Renal cortical epithelial cell (primary cell): ENCODE data around the gene BAIAP2L1. TPM values are rescaled to one million over a fixed set of nuclear protein-coding genes. Genes with fewer than 3 reads are reported as not detected.

Source experiments
- DNase-seq: peaks from one replicate; pipeline ENCODE4 v3.0.0-alpha.2; 2011; ENCODE audit warnings: low read depth
- total RNA-seq: library from RNA; depleted of rRNA; stranded (reverse); fragments of >200 nt; gene quantifications from 2 replicates; pipeline ENCODE4 v1.2.3, GENCODE V29; 2014

BAIAP2L1 gene
- total RNA-seq, 1 donor from 2014 or later, result 25.8 TPM

DNA sequence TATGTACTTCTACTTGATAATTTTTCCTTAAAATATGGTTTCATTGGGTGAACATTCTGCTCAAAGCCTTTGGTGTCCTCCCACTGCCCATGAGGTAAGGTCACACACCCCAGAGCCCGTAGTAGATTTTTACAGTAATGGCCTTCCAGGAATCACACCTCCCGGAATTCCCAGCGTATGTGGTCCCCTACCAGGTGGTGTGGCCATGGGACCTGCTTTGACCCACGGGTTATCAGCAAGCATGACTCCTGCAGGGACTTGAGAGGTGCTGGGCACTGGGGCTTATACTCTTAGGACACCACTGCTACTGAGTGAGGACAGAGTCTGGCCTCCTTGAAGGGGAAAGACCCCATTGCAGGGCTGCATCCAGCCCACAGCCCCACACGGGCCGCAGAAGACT lies 42.2 kb downstream of the BAIAP2L1 start:
- no peak for DNase-seq

DNA sequence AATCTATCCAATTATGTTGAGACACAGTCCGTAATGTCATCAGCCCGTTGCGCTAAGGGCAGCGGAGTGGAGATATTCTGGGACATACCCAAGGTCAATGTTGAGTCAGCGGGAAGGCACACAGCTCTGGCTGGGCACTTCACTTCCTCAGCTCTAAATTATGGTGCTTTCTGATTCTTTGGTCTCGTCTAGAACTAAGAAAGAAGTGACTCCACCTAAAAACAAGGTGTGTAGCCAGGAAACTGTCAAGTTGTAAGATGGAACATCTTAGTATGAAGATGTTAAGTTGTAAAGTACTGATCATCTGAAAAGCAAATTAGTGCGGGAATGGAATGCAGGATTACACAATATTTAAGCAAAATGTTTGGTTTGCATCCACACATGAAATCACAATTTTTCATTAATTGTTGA lies 43.1 kb downstream of the BAIAP2L1 start:
- DNase-seq, result peak; percentile 53

DNA sequence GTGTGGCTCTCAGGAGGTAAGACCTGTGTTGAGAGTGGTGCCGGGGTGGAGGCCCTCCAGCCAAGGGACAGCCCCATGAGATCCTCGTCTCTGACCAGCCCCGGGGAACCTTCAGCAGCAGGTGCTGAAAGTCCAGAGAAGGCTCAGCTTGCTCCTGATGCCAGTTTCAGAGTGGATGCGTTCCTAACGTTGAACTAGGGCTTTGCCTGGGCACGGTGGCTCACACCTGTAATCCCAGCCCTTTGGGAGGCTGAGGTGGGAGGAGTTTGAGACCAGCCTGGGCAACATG lies 45.7 kb downstream of the BAIAP2L1 start:
- DNase-seq, result no peak

DNA sequence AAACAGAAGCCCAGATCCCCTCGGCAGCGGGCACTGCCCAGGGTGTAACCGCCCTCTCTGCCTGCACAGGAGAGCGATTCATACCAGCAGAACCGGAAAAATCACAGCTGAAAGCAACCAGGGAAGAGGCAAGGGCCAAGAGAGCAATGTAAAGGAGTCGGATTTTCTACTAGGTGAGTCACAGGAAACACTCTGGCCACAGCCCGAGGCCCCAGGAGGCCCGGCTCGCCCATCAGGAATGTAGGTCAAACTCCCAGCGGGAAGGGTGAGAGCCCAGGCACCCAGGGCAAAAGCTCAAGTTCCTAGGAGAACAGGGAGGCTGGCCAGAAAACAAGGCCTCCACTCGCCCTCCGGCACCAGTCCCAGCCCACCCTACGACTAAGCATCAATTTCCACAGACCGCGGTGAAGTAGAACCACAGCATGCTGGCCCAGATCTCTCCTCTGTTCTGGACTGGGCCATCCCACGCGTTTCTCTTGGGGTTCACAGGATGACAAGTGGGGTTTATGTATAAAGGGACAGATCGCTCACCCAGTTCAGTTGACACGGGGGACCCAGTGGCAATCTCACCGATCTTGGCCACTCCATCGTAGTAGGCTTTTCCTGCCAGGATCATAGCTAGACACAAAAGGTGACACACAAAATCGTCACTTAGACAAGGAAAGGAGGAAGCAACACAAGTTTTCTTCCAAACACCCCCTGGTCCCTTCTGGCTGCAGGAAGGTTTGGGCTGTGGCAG lies 46.2 kb downstream of the BAIAP2L1 start:
- DNase-seq, result peak; percentile 90

DNA sequence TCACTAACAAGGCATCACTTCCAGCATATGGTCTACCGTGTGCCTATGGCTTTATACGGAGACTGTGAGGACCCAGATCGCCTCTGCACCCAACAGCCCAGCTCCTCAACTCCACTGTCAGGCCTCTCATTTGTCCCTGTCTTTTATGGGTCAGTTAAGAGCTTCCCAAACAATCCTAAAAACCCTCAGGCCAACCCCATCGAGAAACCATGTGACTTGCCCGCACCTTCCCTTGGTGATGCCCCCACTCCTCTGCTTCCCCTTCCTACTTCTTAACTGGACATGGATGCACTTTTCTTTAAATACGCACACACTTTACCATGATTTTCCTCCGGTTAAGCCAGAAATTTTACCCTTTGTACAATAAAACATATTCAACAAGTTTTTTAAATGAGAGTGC lies 46.8 kb downstream of the BAIAP2L1 start:
- no peak for DNase-seq

DNA sequence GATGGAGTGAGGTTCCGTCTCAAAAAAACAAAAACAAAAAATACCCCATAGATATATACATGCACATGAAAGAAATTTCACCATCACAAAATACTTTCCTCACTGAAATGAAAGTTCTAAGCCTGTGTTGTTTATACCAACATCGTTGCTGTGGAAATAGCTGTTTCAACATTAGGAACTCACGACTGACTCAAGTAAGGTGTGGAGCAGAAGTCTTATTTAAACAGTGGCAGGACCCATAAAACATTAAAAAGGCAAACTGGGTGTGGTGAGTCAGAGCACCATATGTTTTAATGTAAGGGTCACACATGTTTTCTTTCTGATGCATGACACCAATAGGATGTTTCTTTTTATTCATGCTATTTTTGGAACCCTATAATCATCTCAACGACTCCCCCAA lies 48.3 kb downstream of the BAIAP2L1 start:
- DNase-seq, result peak; percentile 84

DNA sequence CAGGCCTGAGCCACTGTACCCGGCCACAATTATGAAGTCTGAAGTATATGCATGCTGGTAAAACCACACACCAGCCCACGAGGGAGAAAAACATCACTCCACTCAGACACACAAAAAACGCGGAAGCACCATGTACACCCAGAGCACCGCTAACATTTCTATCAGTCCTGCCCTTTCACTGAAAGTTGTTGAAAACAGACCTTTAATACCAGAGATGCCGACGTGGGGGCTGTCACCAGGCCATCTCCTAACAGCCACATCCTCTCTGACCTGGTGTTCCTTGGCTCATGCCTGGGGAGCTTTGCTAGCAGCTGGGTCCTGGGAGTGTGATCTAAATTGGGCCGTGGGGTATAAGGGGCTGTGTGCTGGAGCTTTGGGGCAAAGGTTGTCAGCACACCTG lies 49.8 kb downstream of the BAIAP2L1 start:
- DNase-seq, result no peak

DNA sequence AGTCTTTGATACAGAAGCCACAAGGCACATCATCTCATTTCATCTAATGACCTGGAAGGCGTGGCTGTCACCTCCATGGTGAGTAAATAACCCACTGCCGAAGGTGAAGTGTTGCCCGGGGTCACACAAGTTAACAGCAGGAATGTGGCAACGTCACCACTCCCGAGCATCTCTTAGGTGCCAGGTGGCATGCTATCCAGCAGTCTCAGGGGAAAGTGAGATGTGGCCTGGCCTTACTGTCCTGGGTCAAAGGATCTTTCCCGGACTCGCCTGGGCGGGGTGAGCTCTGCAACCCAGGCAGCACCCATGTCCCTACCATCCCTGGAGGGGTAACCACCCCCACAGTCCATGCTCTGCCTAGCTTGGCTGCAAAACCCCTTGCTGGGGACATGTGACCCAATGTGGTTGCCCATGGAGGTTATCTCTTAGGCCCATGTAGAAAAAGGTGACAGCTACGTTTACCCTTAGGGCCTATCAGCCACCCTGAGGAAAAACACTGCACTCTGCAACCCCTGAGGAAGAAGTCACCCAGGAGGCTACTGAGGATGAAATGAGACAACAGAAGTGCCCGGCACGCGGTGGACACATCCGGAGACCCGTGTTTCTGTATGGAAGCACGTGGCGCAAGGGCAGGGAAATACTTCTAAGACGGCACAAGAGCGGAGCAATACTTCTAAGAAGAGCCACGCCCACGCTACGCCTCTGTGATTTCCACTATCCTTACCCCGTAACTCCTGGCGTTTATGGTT lies 52.0 kb downstream of the BAIAP2L1 start:
- peak; percentile 33 for DNase-seq

DNA sequence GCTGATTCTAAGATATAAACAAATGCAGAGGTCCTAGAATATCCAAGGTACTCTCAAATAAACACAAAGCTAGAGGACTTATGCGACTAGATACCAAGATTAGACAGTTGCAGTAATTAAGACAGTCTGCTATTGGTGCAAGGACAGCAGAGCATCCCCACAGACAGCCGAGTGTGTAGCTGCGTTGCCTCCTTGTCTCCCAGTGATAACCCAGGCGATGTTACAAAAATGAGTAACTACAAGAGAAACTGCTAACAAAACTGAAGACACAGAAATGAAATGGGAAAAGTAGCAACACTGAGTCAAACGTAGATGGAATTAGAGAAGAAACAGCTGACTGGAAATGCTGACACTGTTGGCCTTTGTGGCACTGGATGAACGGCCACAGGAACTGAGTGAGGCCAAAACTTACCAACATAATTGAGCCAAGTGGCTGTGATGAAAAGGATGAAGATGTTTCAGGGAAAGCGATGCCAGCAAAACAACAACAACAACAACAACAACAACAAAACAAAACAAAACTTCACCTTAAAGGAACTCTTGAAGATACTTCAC lies 54.3 kb downstream of the BAIAP2L1 start:
- DNase-seq, result no peak

DNA sequence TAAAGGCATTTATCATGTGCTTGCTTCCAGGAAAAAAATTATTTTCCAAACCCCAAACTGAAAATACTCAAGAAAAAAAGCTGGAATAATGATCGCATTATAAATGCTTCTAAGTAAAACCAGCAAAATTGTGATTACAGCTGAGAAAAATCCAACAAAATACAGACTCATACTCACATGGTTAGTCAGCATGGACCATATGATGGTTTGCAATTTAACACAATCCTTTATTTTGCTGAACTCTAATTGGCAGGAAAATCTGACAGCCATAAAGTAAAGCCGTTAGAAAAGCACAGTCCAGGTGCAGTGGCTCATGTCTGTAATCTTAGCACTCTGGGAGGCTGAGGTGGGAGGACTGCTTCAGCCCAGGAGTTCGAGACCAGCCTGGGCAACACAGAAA lies 59.8 kb downstream of the BAIAP2L1 start:
- DNase-seq, result peak; percentile 43

DNA sequence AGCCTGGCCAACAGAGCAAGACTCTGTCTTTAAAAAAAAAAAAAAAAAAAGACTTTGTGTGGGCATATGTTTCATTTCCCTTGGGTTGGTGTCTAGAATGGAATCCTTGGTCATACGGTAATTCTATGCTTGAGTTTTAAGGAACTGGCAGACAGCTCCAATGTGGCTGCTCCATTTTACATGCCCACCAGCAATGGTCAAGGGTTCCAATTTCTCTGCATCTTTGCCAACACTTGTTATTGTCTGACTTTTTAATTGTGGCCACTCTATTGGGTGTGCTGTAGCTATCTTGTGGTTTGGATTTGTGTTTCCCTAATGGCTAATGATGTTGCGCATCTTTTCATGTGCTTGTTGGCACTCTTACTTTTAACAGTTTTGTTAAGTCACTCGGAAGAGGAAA lies 61.8 kb downstream of the BAIAP2L1 start:
- DNase-seq, result no peak

DNA sequence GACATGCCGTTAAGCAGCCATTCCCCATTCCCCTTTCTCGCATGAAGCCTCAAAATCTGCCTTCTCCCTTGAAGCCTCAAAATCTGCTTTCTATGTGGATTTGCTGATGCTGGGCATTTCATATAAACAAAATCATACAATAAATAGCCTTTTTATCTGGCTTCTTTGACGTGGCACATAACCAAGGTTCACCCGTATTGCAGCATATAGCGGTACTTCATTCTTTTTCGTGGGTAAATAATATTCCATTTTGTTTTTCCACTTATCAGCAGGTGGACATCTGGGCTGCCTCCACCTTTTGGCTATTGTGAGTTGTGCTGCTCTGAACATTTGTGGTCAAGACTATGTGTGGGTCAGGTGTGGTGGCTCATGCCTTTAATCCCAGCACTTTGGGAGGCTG lies 62.4 kb downstream of the BAIAP2L1 start:
- no peak for DNase-seq

DNA sequence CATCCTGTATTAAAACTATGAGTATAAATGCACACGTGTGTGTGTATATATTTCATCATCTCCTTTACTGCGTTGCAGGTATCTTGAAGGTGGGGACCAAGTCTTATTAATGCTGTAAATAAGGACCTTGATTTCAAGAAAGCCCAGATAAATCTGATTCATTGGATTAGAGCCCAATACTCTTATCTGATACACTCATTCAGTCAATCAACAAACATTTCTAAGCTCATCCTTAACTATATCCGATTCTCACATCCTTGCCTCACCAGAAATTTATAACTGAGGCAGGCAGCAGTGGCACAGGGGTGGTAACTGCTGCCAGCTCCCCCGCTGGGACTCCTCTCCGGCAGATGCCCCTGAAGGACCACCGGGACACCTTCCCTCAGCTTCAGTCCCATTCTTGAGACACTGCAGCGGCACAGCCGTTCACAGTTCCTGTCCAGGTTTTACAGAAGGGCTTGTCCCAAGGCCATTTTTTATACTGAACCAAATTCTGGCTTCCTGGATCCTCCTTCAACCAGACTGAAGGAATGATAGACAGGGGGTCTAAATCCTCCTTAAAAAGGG lies 65.4 kb downstream of the BAIAP2L1 start:
- no peak for DNase-seq

DNA sequence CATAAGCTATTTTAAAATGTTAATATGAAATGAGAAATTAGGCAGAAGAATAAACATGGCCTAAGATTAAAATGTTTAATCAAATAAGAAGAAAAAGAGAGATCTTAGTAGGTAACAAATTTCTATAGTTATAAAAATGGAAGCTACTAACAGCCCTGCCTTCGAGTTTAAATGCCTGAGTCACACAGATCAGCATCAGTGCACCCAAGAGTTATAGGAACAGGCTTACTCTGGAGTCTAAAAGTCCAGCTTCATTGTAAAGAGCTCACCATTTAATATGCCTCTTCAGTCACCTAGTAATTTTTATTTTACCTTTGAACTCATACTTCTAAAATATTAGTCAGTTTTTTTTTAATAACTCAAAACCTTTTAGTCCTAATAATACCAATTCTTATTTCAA lies 66.8 kb downstream of the BAIAP2L1 start:
- DNase-seq, result peak; percentile 46

DNA sequence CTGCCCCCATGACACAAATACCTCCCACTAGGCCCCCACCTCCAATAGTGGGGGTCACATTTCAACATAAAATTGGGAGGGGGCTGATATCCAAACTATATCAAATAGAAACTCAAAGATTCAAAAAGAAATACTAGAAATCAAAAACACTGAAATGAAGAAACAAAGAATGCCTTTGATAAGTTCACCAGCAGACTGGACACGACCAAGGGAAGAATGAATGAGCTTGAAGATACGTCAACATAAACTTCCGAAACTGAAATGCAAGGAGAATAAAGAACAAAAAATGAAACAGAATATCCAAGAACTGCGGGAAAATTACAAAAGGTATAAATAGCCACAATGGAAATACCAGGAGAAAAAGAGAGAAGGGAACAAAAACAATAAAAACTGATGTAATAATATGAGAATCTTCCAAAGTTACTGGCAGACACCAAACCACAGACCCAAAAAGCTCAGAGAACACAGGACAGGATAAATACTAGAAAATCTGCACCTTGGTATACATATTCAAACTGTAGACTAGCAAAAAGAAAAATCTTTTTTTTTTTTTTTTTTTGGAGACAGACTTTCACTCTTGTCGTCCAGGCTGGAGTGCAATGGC lies 69.9 kb downstream of the BAIAP2L1 start:
- no peak for DNase-seq

DNA sequence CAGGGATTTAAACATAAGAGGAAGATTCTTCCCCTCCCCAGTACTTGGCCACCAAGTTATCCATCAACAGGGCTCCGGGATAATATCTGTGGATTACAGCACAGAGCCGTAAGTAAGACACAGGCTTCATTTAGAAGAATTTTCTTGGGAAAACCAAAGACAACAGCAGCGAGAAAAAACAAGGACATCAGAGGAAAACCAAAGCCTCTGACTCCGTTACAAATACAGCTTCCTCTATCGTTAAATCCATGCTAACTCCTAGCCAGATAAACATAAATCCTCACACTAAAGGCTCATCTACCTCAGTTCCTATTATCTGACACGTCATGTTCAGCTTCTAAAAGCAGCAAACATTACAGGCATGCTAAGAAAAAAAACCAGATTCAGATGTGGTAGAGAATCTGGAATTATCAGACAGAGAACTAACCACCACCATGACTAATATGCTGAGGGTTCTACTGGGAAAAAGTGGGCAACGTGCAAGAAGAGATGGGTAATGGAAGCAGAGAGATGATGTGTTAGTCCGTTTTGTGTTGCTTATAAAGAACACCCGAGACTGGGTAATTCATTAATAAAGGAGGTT lies 71.0 kb downstream of the BAIAP2L1 start:
- no peak for DNase-seq

DNA sequence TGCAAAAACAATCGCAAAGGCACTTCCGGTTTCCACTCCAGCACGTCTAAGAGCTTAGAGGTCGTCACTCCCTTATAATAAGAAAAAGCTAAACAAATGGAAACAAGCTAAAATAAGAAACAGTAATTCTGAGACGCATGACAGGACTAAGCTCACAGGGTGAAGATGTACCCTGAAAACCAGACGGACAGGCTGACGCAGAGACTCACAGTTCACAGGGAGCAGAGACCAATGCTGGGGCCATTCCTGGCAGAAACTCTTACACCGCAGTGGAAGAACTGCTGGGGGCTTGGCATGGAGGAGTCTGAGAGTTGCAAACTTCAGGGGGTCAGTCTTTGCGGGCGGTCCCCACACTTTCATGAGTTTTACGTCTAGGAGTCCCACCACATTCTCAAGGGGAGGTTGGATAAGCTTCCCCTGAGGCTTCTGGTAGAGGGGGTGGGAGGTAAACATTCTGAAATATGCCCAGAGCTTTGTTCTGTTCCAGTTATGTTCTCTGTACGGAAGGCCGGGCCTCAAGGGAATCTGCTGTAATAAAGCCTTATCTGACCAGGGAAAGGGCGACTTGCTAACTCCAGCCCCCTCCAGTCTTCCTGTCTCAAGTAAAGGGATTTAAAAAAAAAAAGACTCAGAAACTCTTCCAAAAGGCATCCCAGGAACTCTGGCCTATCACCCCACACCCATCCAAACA lies 71.6 kb downstream of the BAIAP2L1 start:
- DNase-seq, result no peak

DNA sequence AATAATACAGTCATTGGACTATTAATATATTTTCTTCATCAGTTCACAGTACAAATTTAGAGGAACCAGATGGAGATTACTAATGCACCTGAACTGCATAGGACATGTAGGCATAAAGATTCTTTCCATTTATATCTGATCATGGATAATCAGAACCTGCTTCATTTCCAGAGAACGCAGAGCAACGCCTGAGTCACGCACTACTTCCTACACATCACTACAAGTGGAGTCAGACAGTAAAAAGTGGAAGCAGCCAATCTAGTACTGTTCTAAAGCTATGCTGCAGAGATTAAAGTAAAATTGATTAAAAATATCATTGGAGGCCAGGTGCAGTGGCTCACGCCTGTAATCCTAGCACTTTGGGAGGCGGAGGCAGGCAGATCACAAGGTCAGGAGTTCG lies 76.1 kb downstream of the BAIAP2L1 start:
- no peak for DNase-seq

DNA sequence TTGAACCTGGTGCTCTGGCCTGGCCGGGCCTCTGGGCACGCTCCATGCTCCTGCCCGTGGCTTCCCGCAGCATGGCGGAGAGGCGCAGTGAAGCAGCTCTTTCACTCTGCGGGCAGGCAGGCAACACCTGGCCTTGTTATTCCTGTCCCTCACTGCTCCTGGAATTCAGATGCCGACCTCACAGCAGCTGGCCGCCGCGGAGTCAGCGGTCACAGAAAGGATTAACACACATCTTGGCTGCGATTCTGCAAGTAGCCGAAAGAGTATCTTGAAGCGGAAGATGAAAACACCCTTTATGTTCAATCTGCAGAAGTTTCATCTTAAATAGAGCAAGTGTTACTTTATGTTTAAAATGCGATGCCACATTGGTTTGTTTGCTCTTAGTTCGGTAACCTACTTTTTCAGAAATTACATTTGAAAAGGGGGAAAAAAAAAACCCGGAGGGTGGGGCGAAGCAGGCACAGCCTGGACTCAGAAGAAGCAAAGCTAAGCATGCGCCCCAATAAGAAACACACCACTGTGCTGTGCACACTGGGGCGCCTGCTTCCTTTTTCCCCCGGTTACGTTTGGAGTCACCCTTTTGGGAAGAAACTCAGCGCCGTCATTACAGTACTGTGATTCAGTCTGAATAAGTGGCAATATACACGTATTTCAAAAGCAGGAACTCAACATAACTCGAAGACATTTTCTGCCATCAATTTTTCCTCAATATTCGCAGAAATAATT lies 77.1 kb downstream of the BAIAP2L1 start:
- no peak for DNase-seq

DNA sequence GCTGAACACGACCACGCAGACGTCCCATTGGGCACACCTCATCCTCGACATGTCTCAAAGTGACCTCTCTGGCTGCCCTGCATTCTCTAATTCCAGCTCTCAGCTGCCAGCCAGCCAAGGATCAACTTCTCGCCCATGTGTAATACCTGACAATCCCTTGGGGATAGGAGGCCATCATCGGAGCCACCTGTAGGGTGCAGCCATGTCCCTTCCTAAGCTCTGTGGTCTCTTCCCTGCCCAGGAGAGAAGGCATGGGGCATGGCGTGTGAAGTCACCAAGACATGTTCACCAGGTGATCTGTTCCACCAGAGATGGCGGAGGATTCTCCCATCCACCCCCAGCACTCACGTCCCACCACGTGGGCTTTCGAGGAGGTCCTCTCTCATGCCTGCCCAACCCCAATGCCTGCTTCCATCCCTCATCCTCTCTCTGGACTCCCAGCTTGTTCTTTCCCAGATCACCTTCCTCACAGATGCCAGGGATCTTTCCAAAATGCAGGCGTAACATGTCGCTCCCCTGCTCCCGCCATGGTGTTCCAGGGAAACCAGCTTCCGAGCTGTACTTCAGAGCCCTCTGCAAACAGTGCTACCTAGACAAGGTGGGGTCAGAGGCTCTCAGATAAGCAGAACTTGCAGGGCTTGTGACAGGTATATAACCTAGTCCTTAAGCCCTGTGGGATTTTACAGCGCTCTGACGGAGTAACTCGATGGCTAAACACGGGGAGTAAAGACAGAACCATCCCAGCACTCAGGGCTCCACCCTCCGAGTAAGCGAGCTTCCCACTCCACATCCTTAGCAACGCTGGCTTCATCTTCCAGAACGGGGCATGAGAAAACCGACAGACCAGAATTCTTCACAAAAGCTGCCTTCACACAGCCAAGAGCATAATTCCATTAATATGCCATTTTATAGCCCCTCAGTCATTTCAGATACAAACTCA lies 78.3 kb downstream of the BAIAP2L1 start:
- DNase-seq, result no peak
